ENCODE data around the gene NIN. TPM values are rescaled to one million over a fixed set of nuclear protein-coding genes. Genes with fewer than 3 reads are reported as not detected.
A peak's percentile ranks its signal among the peaks of the same experiment; 100 is the strongest.
"Not testable (repeated sequence)": the region's sequence is repeated elsewhere in the genome, so short reads cannot be mapped to it uniquely, and the experiment has no call there.

The NIN gene
- total RNA-seq, 6 experiments from 2014 or later, result 6.4 to 10.9 (median 7.5) TPM

- WGBS (ENCODE audit: insufficient coverage, low coverage, low lambda C conversion rate, missing lambda C conversion rate), result 67% methylated on average over 6 of the region's 11 CpGs
- H3K4me1 ChIP-seq, result peaks cover 0 to 14% (median 5%) of the 10 kb centered on the region in 4 donors
- no peak overlapping the region for H3K27ac ChIP-seq
- intact Hi-C loops (cut with DNase I), result no loop called here
- DNase-seq (no peak), ATAC-seq (peak in 1 of 4 donors; percentile 9)
- TF ChIP-seq POLR2A (IDR thresholded peaks at IDR 0.05) (no peak), CTCF (IDR thresholded peaks at IDR 0.05) (no peak)
- no peak overlapping the region for H3K4me3 ChIP-seq
- no peaks in the 10 kb centered on the region for H3K27me3 ChIP-seq
- no peaks in the 10 kb centered on the region for H3K9me3 ChIP-seq
- H3K36me3 ChIP-seq, result no peaks in the 10 kb centered on the region
Measured at GRCh38 chr14:50822501-50823042, 8.4 kb downstream of the NIN start.

DNA sequence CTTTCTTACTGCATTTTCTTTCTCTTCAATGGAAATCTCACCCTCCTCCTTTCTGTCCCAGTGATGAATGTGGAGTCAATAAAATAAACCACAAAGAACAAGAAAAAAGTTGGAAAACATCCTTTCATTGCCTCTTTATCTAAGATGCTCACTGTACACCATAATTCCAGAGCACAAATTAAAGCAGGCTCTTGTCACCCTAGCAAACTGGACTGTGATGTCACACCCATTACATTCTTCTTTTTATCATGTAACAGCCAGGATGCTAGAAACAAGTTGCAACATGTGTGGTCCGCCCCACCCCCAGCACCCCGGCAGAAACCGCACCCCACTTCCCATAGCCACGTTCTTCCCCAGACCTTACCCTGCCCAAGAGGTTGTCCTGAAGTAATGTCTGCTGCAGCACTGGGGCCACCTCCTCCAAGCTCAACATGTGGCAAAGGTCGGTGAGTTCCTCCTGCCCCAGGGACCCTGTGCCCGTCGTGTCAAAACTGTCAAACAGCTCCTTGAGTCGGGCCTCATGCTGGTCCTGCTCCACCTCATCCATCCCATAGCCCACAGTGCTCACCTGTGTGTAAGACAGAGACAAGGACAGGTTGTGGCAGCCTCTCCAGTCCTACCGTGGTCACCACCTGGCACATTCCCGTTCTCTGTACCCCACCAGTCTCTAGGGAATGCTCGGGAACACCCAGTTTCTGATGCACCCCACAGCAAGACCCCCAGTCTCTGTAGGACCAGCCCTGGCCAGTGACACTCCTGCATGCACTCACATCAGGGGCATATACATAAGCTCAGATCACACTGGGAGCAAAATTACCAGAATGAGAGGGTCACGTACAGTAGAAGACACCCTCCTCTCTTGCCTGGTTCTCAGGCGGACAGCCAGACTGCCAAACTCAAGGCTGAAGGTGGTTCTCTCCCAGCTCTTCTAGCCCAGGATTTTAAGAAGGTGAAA is 9.2 kb downstream of the NIN start:
- no peaks in the 10 kb centered on the region for H3K36me3 ChIP-seq
- WGBS (ENCODE audit: insufficient coverage, low coverage, low lambda C conversion rate, missing lambda C conversion rate), result 50% methylated on average over 7 of the region's 13 CpGs
- TF ChIP-seq CTCF (IDR thresholded peaks at IDR 0.05) (no peak), POLR2A (IDR thresholded peaks at IDR 0.05) (no peak)
- peak overlapping the region in 1 of 3 donors; percentile 3 for H3K27ac ChIP-seq
- peak; percentile 36 to 61 (median 54) for ATAC-seq
- peaks cover 0 to 14% (median 5%) of the 10 kb centered on the region in 4 donors for H3K4me1 ChIP-seq
- DNase-seq, result peak; percentile 48 to 67 (median 58)
- H3K4me3 ChIP-seq, result no peak overlapping the region
- intact Hi-C loops (cut with DNase I), result no loop called here
- no peaks in the 10 kb centered on the region for H3K27me3 ChIP-seq
- no peaks in the 10 kb centered on the region for H3K9me3 ChIP-seq

DNA sequence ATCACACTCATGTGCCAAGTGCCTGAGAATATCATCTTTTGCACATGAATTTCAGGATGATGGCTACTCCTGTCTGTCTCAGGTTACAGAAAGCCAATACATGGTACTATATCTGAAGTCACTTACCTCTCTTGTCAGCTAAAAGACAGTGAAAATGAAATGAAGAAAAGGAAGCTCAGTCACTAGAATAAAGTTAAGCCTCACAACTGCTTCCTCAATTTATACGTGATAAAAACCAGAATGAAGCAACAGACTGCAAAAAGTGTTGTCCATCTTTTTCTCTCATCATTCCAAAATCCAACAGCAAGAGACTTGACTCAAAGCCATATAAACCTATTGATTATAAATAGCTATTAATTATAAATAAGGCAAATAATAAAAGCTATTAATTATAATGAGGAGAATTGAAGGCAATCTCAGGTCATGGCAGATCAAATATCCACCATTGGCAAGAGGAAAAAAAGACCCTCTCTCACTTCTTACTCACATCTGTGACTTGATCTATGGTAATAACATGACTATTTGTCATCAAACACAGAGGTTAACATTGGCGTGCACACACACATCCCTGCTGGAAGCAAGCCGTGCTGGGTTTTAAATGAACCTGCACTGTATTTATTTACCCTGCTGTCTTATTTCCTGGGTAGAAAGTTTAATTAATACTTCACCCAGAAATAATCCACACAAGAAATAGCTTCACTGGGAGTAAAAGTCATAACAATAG is 10.0 kb downstream of the NIN start:
- 89% methylated on average over 3 of the region's 3 CpGs for WGBS (ENCODE audit: insufficient coverage, low coverage, low lambda C conversion rate, missing lambda C conversion rate)
- Histone ChIP-seq H3K27me3 (no peaks in the 10 kb centered on the region), H3K9me3 (no peaks in the 10 kb centered on the region), H3K4me1 (peaks cover 0 to 14% (median 5%) of the 10 kb centered on the region in 4 donors), H3K36me3 (no peaks in the 10 kb centered on the region), H3K27ac (peak overlapping the region in 1 of 3 donors; percentile 3), H3K4me3 (no peak overlapping the region)
- DNase-seq (no peak), ATAC-seq (no peak)
- TF ChIP-seq POLR2A (IDR thresholded peaks at IDR 0.05), result no peak
- no peak for TF ChIP-seq CTCF (IDR thresholded peaks at IDR 0.05)
- intact Hi-C loops (cut with DNase I), result no loop called here

DNA sequence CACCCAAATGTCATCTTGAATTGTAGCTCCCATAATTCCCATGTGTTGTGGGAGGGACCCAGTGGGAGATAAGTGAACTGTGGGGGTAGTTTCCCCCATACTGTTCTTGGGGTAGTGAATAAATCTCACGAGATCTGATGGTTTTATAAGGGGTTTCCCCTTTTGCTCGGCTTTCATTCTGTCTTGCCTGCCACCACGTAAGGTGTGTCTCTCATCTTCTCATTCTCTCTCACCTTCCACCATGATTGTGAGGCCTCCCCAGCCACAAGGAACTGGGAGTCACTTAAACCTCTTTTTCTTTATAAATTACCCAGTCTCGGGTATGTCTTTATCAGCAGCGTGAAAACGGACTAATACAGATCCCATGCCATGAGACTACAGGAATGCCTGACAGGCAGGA is 11.7 kb downstream of the NIN start:
- H3K9me3 ChIP-seq; H3K4me3 ChIP-seq; ATAC-seq; intact Hi-C loops (cut with DNase I); H3K36me3 ChIP-seq; DNase-seq; H3K27me3 ChIP-seq; H3K27ac ChIP-seq: not testable (repeated sequence)
- peaks cover 0 to 14% (median 5%) of the 10 kb centered on the region in 4 donors for H3K4me1 ChIP-seq
- 86% methylated on average over 4 of the region's 6 CpGs for WGBS (ENCODE audit: insufficient coverage, low coverage, low lambda C conversion rate, missing lambda C conversion rate)

Measured in right lobe of liver (tissue), 6 donors.